ENCODE results near the gene FBXL19. TPM values are rescaled to one million over a fixed set of nuclear protein-coding genes. Genes with fewer than 3 reads are reported as not detected.
A peak's percentile ranks its signal among the peaks of the same experiment; 100 is the strongest.

The FBXL19 gene
- total RNA-seq, 2 donors from 2014 or later = 6.4 to 10.1 TPM

DNA sequence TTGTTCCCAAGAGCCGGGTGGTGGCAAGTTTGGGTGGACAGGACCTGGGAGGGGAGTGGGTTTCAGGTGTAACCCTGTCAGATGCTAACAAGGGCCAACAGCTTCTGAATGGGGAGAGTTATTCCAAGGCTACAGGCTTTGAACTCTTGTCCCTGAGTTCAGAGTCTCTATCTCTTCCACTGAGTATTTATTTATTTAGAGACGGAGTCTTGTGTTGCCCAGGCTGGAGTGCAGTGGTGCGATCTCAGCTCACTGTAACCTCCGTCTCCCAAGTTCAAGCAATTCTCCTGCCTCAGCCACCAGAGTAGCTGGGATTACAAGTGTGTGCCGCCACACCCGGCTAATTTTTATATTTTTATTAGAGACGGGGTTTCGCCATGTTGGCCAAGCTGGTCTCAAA is 31.6 kb downstream of the FBXL19 start:
- DNase-seq (no peak), ATAC-seq (no peak)
- intact Hi-C loops (cut with DNase I) = no loop called here

GRCh38 chr16:30956601-30957455 is 33.5 kb downstream of the FBXL19 start:
- peak; percentile 79 to 87 for ATAC-seq
- intact Hi-C loops (cut with DNase I) = no loop called here
- DNase-seq = peak; percentile 92

GRCh38 chr16:30957456-30958174 is 34.2 kb downstream of the FBXL19 start, which contains the start of gene SETD1A:
Gene SETD1A (plus strand): TSS chr16:30957754. CDS start chr16:30958732, 978 bp downstream.
- intact Hi-C loops (cut with DNase I) = no loop called here
- DNase-seq (peak; percentile 98), ATAC-seq (peak; percentile 92 to 93)

GRCh38 chr16:30958175-30959079 is 35.1 kb downstream of the FBXL19 start:
- DNase-seq = no peak
- peak; percentile 5 to 23 for ATAC-seq
- intact Hi-C loops (cut with DNase I) = no loop called here

- no peak for ATAC-seq
- intact Hi-C loops (cut with DNase I) = no loop called here
These were observed 38.0 kb downstream of the FBXL19 start for GRCh38 chr16:30961384-30961783.

GRCh38 chr16:30963925-30964511 is 40.6 kb downstream of the FBXL19 start:
- intact Hi-C loops (cut with DNase I) = no loop called here
- DNase-seq = no peak
- ATAC-seq = no peak

More at GRCh38 chr16:30961384-30961783, 38.0 kb downstream of the FBXL19 start:
- DNase-seq = no peak

GRCh38 chr16:30964574-30965226 is 41.3 kb downstream of the FBXL19 start:
- no peak for DNase-seq
- intact Hi-C loops (cut with DNase I) = no loop called here

DNA sequence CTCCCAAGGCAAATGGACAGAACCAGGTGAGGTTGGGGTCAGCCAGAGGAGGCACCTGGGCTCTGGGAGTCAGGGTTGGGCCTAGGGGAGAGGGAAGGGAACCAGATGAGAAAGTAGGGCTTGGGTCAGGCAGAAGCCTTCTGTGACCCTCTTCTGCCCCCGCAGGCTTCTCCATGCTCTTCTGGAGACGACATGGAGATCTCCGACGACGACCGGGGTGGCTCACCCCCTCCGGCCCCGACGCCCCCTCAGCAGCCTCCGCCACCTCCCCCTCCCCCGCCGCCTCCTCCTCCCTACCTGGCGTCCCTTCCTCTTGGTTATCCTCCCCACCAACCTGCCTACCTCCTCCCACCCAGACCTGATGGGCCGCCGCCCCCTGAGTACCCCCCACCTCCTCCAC is 42.1 kb downstream of the FBXL19 start:
- intact Hi-C loops (cut with DNase I) = no loop called here
- DNase-seq (no peak), ATAC-seq (no peak)

More at GRCh38 chr16:30964574-30965226, 41.3 kb downstream of the FBXL19 start:
- no peak for ATAC-seq

DNA sequence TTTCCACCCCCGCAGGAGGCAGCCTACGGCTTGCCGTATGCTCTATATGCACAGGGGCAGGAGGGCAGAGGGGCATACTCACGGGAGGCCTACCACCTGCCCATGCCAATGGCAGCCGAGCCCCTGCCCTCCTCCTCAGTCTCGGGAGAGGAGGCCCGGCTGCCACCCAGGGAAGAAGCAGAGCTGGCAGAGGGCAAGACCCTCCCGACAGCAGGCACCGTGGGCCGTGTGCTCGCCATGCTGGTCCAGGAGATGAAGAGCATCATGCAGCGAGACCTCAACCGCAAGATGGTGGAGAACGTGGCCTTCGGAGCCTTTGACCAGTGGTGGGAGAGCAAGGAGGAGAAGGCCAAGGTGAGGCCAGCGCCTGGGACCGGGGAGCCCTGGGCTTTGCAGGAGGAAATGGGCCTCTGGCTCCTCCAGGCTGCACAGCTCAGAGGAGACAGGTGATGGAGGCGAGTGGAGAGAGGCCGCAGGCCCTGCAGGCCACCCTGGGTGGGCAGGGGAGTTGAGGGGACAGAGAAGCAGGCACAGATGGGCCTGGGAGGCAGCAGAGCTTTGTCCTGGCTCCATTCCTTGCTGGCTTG is 42.8 kb downstream of the FBXL19 start:
- intact Hi-C loops (cut with DNase I) = no loop called here
- no peak for ATAC-seq
- no peak for DNase-seq

DNA sequence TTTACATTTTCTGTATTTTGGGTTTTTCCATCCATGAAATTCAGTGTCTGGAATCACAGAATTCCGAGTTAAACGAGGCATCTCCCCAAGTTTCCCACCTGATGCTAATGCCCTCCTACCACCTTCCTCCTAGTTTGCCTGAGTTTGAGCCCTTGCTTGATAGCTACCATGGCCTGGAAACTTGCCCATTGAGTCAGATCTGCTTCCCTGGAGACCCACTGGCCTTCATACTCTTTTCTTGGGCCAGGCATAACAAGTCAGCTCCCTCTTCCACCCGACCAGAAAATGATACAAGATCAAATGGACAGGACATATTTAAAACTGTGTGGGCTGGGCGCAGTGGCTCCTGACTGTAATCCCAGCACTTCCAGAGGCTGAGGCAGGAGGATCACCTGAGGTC is 44.4 kb downstream of the FBXL19 start:
- DNase-seq = no peak
- intact Hi-C loops (cut with DNase I) = no loop called here
- ATAC-seq = no peak

GRCh38 chr16:30969246-30969842 is 46.0 kb downstream of the FBXL19 start:
- DNase-seq = no peak

DNA sequence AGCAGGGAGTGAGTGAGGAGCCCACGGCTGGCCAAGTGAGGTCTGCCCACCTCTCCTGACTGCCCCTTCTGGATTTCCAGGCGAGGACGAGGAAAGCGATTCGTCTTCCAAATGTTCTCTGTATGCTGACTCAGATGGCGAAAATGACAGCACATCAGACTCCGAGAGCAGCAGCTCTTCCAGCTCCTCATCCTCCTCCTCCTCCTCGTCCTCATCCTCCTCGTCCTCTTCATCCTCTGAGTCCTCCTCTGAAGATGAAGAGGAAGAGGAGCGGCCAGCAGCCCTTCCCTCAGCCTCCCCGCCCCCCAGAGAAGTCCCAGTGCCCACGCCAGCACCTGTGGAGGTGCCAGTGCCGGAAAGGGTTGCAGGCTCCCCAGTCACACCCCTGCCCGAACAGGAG is 47.9 kb downstream of the FBXL19 start:
- intact Hi-C loops (cut with DNase I) = no loop called here
- ATAC-seq (no peak), DNase-seq (no peak)

More at GRCh38 chr16:30969246-30969842, 46.0 kb downstream of the FBXL19 start:
- intact Hi-C loops (cut with DNase I) = no loop called here
- no peak for ATAC-seq

DNA sequence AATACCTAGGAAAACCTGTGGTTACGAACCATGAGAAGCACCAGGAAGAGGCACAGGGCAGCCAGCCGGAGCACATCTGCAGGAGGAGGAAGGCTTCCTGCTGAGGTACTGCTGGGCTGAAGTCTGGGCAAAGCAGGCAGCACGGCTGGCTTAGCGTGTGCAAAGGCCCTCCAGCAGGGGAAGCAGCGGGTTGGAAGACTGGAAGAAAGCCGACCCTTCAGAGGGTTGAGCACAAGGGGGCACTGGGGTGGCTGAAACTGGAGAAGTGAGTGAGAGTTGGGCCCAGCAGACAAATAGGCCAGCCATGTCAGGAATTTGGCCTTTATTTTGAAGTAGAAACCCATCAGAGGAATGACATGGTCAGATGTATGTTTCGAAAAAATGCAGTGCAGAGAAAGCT is 49.5 kb downstream of the FBXL19 start:
- intact Hi-C loops (cut with DNase I) = no loop called here
- ATAC-seq = no peak

DNA sequence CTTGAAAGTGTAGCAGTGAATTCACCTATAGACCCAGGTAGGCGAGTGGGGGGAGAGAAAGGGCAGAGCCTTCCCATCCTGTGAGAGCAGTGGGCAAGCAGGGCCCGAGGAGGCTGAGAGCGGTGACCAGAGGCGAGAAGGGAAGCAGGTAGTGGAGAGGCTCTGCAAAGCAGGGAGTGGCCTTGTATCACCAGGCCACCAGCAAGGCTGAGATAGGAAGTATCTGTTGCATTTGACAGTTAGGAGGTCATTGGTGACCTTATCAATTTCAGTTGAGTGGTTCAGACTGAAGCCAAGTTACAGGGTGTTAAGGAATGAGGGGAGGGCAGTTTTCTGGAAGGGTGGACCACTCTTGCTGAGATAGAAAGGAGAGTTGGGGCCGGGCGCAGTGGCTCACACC is 51.0 kb downstream of the FBXL19 start:
- intact Hi-C loops (cut with DNase I) = no loop called here
- no peak for ATAC-seq
- no peak for DNase-seq

More for the DNA sequence above, 49.5 kb downstream of the FBXL19 start:
- no peak for DNase-seq

GRCh38 chr16:30976486-30976885 is 53.1 kb downstream of the FBXL19 start:
- intact Hi-C loops (cut with DNase I) = no loop called here
- no peak for DNase-seq
- no peak for ATAC-seq

DNA sequence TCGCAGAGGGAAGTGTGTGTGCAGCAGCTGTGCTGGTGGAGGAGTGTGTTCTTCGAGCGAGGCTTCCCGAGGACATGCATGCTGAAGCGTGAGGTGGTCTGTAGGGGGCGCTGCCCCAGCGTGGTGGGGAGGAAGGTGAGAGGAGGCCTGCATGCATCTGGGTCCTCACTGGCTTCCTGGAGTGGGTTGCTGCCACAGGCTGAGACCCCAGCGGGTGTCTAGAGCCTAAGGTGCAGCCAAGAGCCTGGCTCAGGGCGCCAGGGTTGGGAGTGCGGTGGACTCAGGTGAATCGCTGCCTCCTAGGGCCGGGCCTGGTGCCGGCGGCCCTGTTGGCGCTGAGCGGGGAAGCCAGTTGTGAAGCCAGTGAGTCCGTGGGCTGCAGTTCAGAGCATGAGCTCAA is 54.1 kb downstream of the FBXL19 start:
- no peak for ATAC-seq
- intact Hi-C loops (cut with DNase I) = no loop called here
- DNase-seq = no peak

GRCh38 chr16:30979170-30980022 is 56.0 kb downstream of the FBXL19 start:
- ATAC-seq (no peak), DNase-seq (no peak)
- intact Hi-C loops (cut with DNase I) = loop anchor here (5.0 to 10.0 kb wide), 4 partner anchors 115 to 885 kb away; partner anchors contain the start of genes ZNF843 (in 2 of the 2) and VKORC1 (in 1 of the 2)

Data from left cardiac atrium (tissue), 4 donors.